SK-N-SH (cell line): ENCODE measurements around the gene MAG. TPM values are rescaled to one million over a fixed set of nuclear protein-coding genes. Genes with fewer than 3 reads are reported as not detected.
A peak's percentile ranks its signal among the peaks of the same experiment; 100 is the strongest.

ENCODE experiments used
- CTCF ChIA-PET: fragments of 300-600, 350-600 bp; formaldehyde crosslinking; extraction: SDS; loops from one replicate; lab custom pipeline; 2021; lab: Yijun Ruan, JAX
- POLR2A ChIA-PET: fragments of 350-600 bp; sonication (Branson Sonifier 250); formaldehyde crosslinking; extraction: SDS; loops from one replicate; lab custom pipeline; 2020; ENCODE audit warnings: antibody characterized with exemption, inconsistent platforms; lab: Yijun Ruan, JAX
- DNase-seq: peaks from one replicate; pipeline ENCODE4 v3.0.0; 2012
- H2AFZ ChIP-seq: fragments of 200-600 bp; sonication (generic); 2 replicates; pipeline ENCODE4 v1.8.1; 2016; ENCODE audit warnings: antibody characterized with exemption, mild to moderate bottlenecking, low read depth
- H3F3A ChIP-seq: fragments of 200-600 bp; sonication (generic); replicated peaks from 2 replicates; pipeline ENCODE3; 2016; ENCODE audit warnings: antibody characterized with exemption, mild to moderate bottlenecking; ENCODE audit not compliant: insufficient read depth
- H3K27ac ChIP-seq, 2 experiments: fragments of 200-500 bp in 1 of 2; fragments of 200-600 bp in 1 of 2; sonication (Bioruptor generic) in 1 of 2; sonication (generic), shearing (Covaris generic) in 1 of 2; 2 replicates each; pipeline versions ENCODE4 v1.5.1 to v1.6.1; 2014 to 2016; ENCODE audit warnings: low read depth in 2 of 2, inconsistent platforms in 1 of 2, low read length in 1 of 2, mild to moderate bottlenecking in 1 of 2, mixed read lengths in 1 of 2
- H3K27me3 ChIP-seq: fragments of 200-600 bp; sonication (generic), shearing (Covaris generic); 2 replicates; pipeline ENCODE4 v1.6.1; 2016; ENCODE audit warnings: mixed run types; ENCODE audit not compliant: insufficient read depth
- H3K36me3 ChIP-seq, 2 experiments: fragments of 200-500 bp in 1 of 2; fragments of 200-600 bp in 1 of 2; sonication (Bioruptor generic) in 1 of 2; sonication (generic) in 1 of 2; replicated peaks in 1 of 2; 2 replicates each; pipeline versions ENCODE3 to v1.5.1; 2014 to 2016; ENCODE audit warnings: low read length in 1 of 2, mild to moderate bottlenecking in 1 of 2; ENCODE audit not compliant: insufficient read depth in 2 of 2, control insufficient read depth in 1 of 2
- H3K4me1 ChIP-seq, 2 experiments: fragments of 200-500 bp in 1 of 2; fragments of 200-600 bp in 1 of 2; sonication (Bioruptor generic) in 1 of 2; sonication (generic), shearing (Covaris generic) in 1 of 2; 2 replicates each; pipeline versions ENCODE4 v1.5.1 to v1.6.1; 2014 to 2016; ENCODE audit warnings: low read depth in 1 of 2, low read length in 1 of 2, mixed run types in 1 of 2; ENCODE audit not compliant: insufficient read depth in 2 of 2, control insufficient read depth in 1 of 2
- H3K4me2 ChIP-seq: fragments of 200-600 bp; sonication (generic), shearing (Covaris generic); 2 replicates; pipeline ENCODE4 v1.6.1; 2017; ENCODE audit warnings: mixed run types
- H3K4me3 ChIP-seq, 2 experiments: fragments of 200-500 bp in 1 of 2; fragments of 200-600 bp in 1 of 2; sonication (Bioruptor generic) in 1 of 2; sonication (generic), shearing (Covaris generic) in 1 of 2; 2 replicates each; pipeline versions ENCODE4 v1.5.1 to v1.8.1; 2014 to 2016; ENCODE audit warnings: low read depth in 2 of 2, inconsistent platforms in 1 of 2, low read length in 1 of 2, mild to moderate bottlenecking in 1 of 2, mixed read lengths in 1 of 2, moderate library complexity in 1 of 2
- H3K79me2 ChIP-seq: fragments of 200-600 bp; sonication (generic); 2 replicates; pipeline ENCODE4 v1.8.1; 2017; ENCODE audit warnings: mild to moderate bottlenecking; ENCODE audit not compliant: insufficient read depth
- H3K9ac ChIP-seq: fragments of 200-600 bp; sonication (generic); 2 replicates; pipeline ENCODE4 v1.6.1; 2017; ENCODE audit warnings: mixed run types
- H3K9me2 ChIP-seq: fragments of 200-600 bp; sonication (generic); 2 replicates; pipeline ENCODE4 v1.6.1; 2017; ENCODE audit warnings: mixed run types
- H3K9me3 ChIP-seq: fragments of 200-600 bp; sonication (generic); 2 replicates; pipeline ENCODE4 v1.6.1; 2017; ENCODE audit warnings: mixed run types, mild to moderate bottlenecking, moderate library complexity
- H4K20me1 ChIP-seq: fragments of 200-600 bp; sonication (generic); 2 replicates; pipeline ENCODE4 v1.6.1; 2017; ENCODE audit warnings: mild to moderate bottlenecking, mixed run types; ENCODE audit not compliant: insufficient read depth
- CHD2 ChIP-seq: fragments of 150-350 bp; IDR thresholded peaks from 2 replicates; pipeline ENCODE4 v1.6.1; 2018; ENCODE audit warnings: low read length; ENCODE audit not compliant: partially characterized antibody
- CTCF ChIP-seq: fragments of 200-600 bp; sonication (generic); IDR thresholded peaks from 2 replicates; pipeline ENCODE4 v1.6.1; 2017; ENCODE audit warnings: antibody characterized with exemption, mild to moderate bottlenecking, moderate library complexity
- EZH2phosphoT487 ChIP-seq: fragments of 200-600 bp; sonication (generic); IDR thresholded peaks from 2 replicates; pipeline ENCODE4 v1.6.1; 2017; ENCODE audit warnings: low read depth, mixed run types, mild to moderate bottlenecking, antibody characterized with exemption, moderate library complexity, borderline replicate concordance
- FOSL2 ChIP-seq: IDR thresholded peaks from 2 replicates; pipeline ENCODE4 v1.4.0; 2012; ENCODE audit warnings: low read depth, mild to moderate bottlenecking, moderate library complexity, borderline replicate concordance
- FOXM1 ChIP-seq: IDR thresholded peaks from 2 replicates; pipeline ENCODE4 v1.4.0; 2012; ENCODE audit warnings: low read depth, mild to moderate bottlenecking
- JUND ChIP-seq: IDR thresholded peaks from 2 replicates; pipeline ENCODE4 v1.4.0; 2012
- MEF2A ChIP-seq: IDR thresholded peaks from 2 replicates; pipeline ENCODE4 v1.4.0; 2012; ENCODE audit warnings: low read depth, borderline replicate concordance
- MXI1 ChIP-seq: IDR thresholded peaks from 2 replicates; pipeline ENCODE4 v1.6.1; 2012; ENCODE audit warnings: mild to moderate bottlenecking, low read depth, low read length, improper control_type of control experiment
- NRF1 ChIP-seq: IDR thresholded peaks from 2 replicates; pipeline ENCODE4 v1.6.1; 2012; ENCODE audit warnings: low read depth, mild to moderate bottlenecking, low read length
- POLR2AphosphoS5 ChIP-seq: IDR thresholded peaks from 2 replicates; pipeline ENCODE4 v1.6.1; 2012; ENCODE audit warnings: low read depth, low read length
- RAD21 ChIP-seq: IDR thresholded peaks from 2 replicates; pipeline ENCODE4 v1.6.1; 2012; ENCODE audit warnings: mild to moderate bottlenecking, low read length
- RCOR1 ChIP-seq: fragments of 150-350 bp; IDR thresholded peaks from 2 replicates; pipeline ENCODE4 v1.6.1; 2017; ENCODE audit warnings: antibody characterized with exemption, low read length
- SMC3 ChIP-seq: IDR thresholded peaks from 2 replicates; pipeline ENCODE4 v1.6.1; 2012; ENCODE audit warnings: low read depth, low read length, improper control_type of control experiment
- TAF1 ChIP-seq: IDR thresholded peaks from 2 replicates; pipeline ENCODE4 v1.6.1; 2012; ENCODE audit warnings: low read depth, mild to moderate bottlenecking, low read length, moderate library complexity, borderline replicate concordance
- TCF12 ChIP-seq: IDR thresholded peaks from 2 replicates; pipeline ENCODE4 v1.4.0; 2012
- USF1 ChIP-seq: IDR thresholded peaks from 2 replicates; pipeline ENCODE4 v1.4.0; 2012; ENCODE audit warnings: low read depth, borderline replicate concordance
- USF2 ChIP-seq: fragments of 150-350 bp; IDR thresholded peaks from 2 replicates; pipeline ENCODE4 v1.6.1; 2017; ENCODE audit warnings: antibody characterized with exemption, low read length, low read depth, borderline replicate concordance
- YY1 ChIP-seq: IDR thresholded peaks from 2 replicates; pipeline ENCODE4 v1.4.0; 2012; ENCODE audit warnings: low read depth, mild to moderate bottlenecking
- WGBS: methylation state at CpG from one replicate; pipeline ENCODE4 v1.1.6; 2017; ENCODE audit warnings: low lambda C conversion rate; 5-methylcytosine and 5-hydroxymethylcytosine counted together
- polyA plus RNA-seq, 3 experiments: library from polyadenylated mRNA; depleted of rRNA; stranded (reverse); fragments of >200 nt; gene quantifications; 2 replicates each; pipeline ENCODE4 v1.2.3, GENCODE V29; 2012
- TF ChIP-seq, protein P1 (sequence below): IDR thresholded peaks from 2 replicates; pipeline ENCODE4 v1.4.0; 2012; ENCODE audit warnings: low read depth, borderline replicate concordance
- TF ChIP-seq, protein P2 (sequence below): fragments of 150-350 bp; IDR thresholded peaks from 2 replicates; pipeline ENCODE4 v1.6.1; 2016; ENCODE audit warnings: mild to moderate bottlenecking, low read depth, low read length

The MAG gene
- polyA plus RNA-seq, 1 of the 3 experiments (the other 2 are of a cell fraction): not detected

DNA sequence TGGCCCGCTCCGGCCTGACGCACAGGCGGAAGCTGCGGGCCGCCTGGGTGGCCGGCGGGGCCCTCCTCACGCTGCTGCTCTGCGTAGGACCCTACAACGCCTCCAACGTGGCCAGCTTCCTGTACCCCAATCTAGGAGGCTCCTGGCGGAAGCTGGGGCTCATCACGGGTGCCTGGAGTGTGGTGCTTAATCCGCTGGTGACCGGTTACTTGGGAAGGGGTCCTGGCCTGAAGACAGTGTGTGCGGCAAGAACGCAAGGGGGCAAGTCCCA lies 60.2 kb downstream of the MAG start:
- no peaks in the 10 kb centered on the region for H4K20me1 ChIP-seq
- CTCF ChIA-PET: interaction anchor here (0.7 to 7.2 kb wide), 35 partner anchors 7 to 266 kb away, joined by 3 to 111 read pairs (median 4); no protein-coding TSS in a partner anchor

More for the DNA sequence above, 60.2 kb downstream of the MAG start:
- H3K9ac ChIP-seq: no peak overlapping the region
- no peaks in the 10 kb centered on the region for H3K9me3 ChIP-seq
- H3K79me2 ChIP-seq: no peaks in the 10 kb centered on the region
- peak overlapping the region; percentile 9; the same call in 1 of the 2 replicates for H2AFZ ChIP-seq
- POLR2A ChIA-PET: no interaction called here
- H3K4me1 ChIP-seq: no peaks in the 10 kb centered on the region
- no peaks in the 10 kb centered on the region for H3F3A ChIP-seq
- peaks cover 80% of the 10 kb centered on the region for H3K27me3 ChIP-seq
- no peak overlapping the region for H3K27ac ChIP-seq
- H3K36me3 ChIP-seq: no peaks in the 10 kb centered on the region
- no peaks in the 10 kb centered on the region for H3K9me2 ChIP-seq
- TF ChIP-seq, protein P1, sequence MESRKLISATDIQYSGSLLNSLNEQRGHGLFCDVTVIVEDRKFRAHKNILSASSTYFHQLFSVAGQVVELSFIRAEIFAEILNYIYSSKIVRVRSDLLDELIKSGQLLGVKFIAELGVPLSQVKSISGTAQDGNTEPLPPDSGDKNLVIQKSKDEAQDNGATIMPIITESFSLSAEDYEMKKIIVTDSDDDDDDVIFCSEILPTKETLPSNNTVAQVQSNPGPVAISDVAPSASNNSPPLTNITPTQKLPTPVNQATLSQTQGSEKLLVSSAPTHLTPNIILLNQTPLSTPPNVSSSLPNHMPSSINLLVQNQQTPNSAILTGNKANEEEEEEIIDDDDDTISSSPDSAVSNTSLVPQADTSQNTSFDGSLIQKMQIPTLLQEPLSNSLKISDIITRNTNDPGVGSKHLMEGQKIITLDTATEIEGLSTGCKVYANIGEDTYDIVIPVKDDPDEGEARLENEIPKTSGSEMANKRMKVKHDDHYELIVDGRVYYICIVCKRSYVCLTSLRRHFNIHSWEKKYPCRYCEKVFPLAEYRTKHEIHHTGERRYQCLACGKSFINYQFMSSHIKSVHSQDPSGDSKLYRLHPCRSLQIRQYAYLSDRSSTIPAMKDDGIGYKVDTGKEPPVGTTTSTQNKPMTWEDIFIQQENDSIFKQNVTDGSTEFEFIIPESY: no peak
- TF ChIP-seq MXI1: no peak
- no peak for TF ChIP-seq FOSL2
- no peak for TF ChIP-seq POLR2AphosphoS5
- TF ChIP-seq, protein P2, sequence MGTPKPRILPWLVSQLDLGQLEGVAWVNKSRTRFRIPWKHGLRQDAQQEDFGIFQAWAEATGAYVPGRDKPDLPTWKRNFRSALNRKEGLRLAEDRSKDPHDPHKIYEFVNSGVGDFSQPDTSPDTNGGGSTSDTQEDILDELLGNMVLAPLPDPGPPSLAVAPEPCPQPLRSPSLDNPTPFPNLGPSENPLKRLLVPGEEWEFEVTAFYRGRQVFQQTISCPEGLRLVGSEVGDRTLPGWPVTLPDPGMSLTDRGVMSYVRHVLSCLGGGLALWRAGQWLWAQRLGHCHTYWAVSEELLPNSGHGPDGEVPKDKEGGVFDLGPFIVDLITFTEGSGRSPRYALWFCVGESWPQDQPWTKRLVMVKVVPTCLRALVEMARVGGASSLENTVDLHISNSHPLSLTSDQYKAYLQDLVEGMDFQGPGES: no peak
- TF ChIP-seq JUND: no peak
- no peak for TF ChIP-seq USF2
- TF ChIP-seq SMC3: no peak
- TF ChIP-seq CTCF: no peak
- no peak for TF ChIP-seq MEF2A
- TF ChIP-seq TCF12: no peak
- no peak for TF ChIP-seq FOXM1
- TF ChIP-seq EZH2phosphoT487: no peak
- no peak for TF ChIP-seq CHD2
- no peak for TF ChIP-seq NRF1
- TF ChIP-seq TAF1: no peak
- no peak for TF ChIP-seq YY1
- no peak for TF ChIP-seq RAD21
- no peak for TF ChIP-seq USF1
- no peak for TF ChIP-seq RCOR1
- TF ChIP-seq, all 33 proteins: peak for 0
- no peak for DNase-seq
- Histone ChIP-seq H3K4me3 (no peak overlapping the region), H3K4me2 (no peak overlapping the region)
- WGBS: 34% methylated on average over 18 of the region's 18 CpGs
